SK-N-MC (cell line): ENCODE results near the gene AMER3.

Experiments used
- DNase-seq: peaks from one replicate; pipeline ENCODE4 v3.0.0-alpha.2; 2011; ENCODE audit warnings: low read depth, low spot score
- H3K27ac ChIP-seq: fragments of 200-600 bp; sonication (generic); 2 replicates; pipeline ENCODE4 v1.5.1; 2016; ENCODE audit warnings: mixed run types
- H3K36me3 ChIP-seq: fragments of 200-600 bp; sonication (generic); 2 replicates; pipeline ENCODE4 v1.6.1; 2017; ENCODE audit warnings: antibody characterized with exemption, low read length, mixed read lengths; ENCODE audit not compliant: insufficient read depth
- H3K4me3 ChIP-seq: fragments of 200-600 bp; sonication (generic); 2 replicates; pipeline ENCODE4 v1.5.1; 2016
- H3K9ac ChIP-seq: fragments of 200-600 bp; sonication (generic); 2 replicates; pipeline ENCODE4 v1.8.0; 2017; ENCODE audit warnings: mixed run types, mixed read lengths; ENCODE audit not compliant: insufficient read length
- H3K9me3 ChIP-seq: fragments of 200-600 bp; sonication (generic); 2 replicates; pipeline ENCODE4 v1.6.1; 2017; ENCODE audit warnings: low read depth, mild to moderate bottlenecking, antibody characterized with exemption, low read length, moderate library complexity, mixed read lengths
- EZH2 ChIP-seq: fragments of 200-600 bp; sonication (generic); IDR thresholded peaks from one replicate; pipeline ENCODE4 v1.6.1; 2017; ENCODE audit warnings: antibody characterized with exemption
- FOXP2 ChIP-seq: optimal IDR thresholded peaks from 2 replicates; pipeline ENCODE3; 2011; ENCODE audit warnings: mild to moderate bottlenecking, moderate library complexity; ENCODE audit not compliant: insufficient read depth; ENCODE audit errors: extremely low read length, control extremely low read depth
- POLR2AphosphoS5 ChIP-seq: IDR thresholded peaks from 2 replicates; pipeline ENCODE4 v1.6.1; 2012; ENCODE audit warnings: mild to moderate bottlenecking, low read depth, low read length, borderline replicate concordance

AMER3 gene

GRCh38 chr2:130805613-130806012, 50.3 kb downstream of the AMER3 start:
- TF ChIP-seq EZH2 (no peak), FOXP2 (no peak), POLR2AphosphoS5 (no peak)
- no peak overlapping the region for H3K4me3 ChIP-seq
- DNase-seq, result no peak
- H3K9ac ChIP-seq, result no peak overlapping the region
- no peaks in the 10 kb centered on the region for H3K9me3 ChIP-seq
- no peak overlapping the region for H3K27ac ChIP-seq
- H3K36me3 ChIP-seq, result no peaks in the 10 kb centered on the region

- TF ChIP-seq EZH2, result no peak
- TF ChIP-seq FOXP2, result no peak
- TF ChIP-seq POLR2AphosphoS5, result no peak
- Histone ChIP-seq H3K36me3 (no peaks in the 10 kb centered on the region), H3K9me3 (no peaks in the 10 kb centered on the region), H3K4me3 (no peak overlapping the region), H3K27ac (no peak overlapping the region), H3K9ac (no peak overlapping the region)
- no peak for DNase-seq
Measured at GRCh38 chr2:130806370-130806769, 51.0 kb downstream of the AMER3 start.

GRCh38 chr2:130807659-130808385, 52.5 kb downstream of the AMER3 start:
- Histone ChIP-seq H3K9me3 (no peaks in the 10 kb centered on the region), H3K36me3 (no peaks in the 10 kb centered on the region), H3K4me3 (no peak overlapping the region), H3K9ac (no peak overlapping the region), H3K27ac (no peak overlapping the region)
- DNase-seq, result no peak
- TF ChIP-seq EZH2, result no peak
- no peak for TF ChIP-seq POLR2AphosphoS5
- no peak for TF ChIP-seq FOXP2

DNA sequence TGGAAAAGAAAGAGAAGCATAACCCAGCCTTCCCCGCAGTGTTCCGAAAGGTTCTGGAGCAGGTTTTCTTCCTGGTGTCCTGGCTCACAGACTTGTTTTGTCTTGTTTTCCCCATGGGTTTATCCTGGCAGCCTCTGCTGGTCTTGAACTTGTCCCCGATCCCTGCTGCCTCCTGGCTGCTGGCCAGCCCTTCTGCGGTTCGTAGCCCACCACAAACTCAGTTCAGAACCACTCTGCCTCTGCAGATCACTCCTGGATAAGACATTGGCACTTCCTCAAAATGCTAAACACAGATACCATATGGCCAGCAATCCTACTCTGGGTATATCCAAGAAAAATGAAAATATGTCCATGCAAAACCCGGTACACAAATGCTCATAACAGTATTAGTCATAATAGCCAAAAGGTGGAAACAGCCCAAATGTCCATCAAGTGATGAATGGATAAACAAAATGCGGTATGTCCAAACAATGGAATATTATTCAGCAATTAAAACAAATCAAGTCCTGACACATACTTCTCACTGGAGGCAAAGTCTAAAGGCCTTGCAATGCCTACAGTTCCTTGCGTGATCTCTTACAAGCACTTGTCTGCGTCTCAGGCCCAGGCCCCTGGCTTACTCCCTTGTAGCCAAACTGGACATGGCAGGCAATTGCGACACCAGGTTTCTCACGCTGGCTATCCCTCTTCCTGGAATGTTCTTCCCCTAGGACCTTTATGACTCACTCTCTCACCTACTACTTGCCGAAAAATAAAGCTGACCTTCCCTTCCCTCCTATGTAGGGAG, 53.3 kb downstream of the AMER3 start:
- H3K9me3 ChIP-seq, result no peaks in the 10 kb centered on the region
- H3K4me3 ChIP-seq, result no peak overlapping the region
- TF ChIP-seq FOXP2 (no peak), POLR2AphosphoS5 (no peak), EZH2 (no peak)
- H3K9ac ChIP-seq, result no peak overlapping the region
- DNase-seq, result no peak
- no peaks in the 10 kb centered on the region for H3K36me3 ChIP-seq
- no peak overlapping the region for H3K27ac ChIP-seq

GRCh38 chr2:130810490-130810889, 55.1 kb downstream of the AMER3 start:
- DNase-seq, result no peak
- TF ChIP-seq POLR2AphosphoS5 (no peak), EZH2 (no peak), FOXP2 (no peak)
- H3K4me3 ChIP-seq, result no peak overlapping the region
- H3K27ac ChIP-seq, result no peak overlapping the region
- no peaks in the 10 kb centered on the region for H3K9me3 ChIP-seq
- H3K9ac ChIP-seq, result no peak overlapping the region
- H3K36me3 ChIP-seq, result no peaks in the 10 kb centered on the region

- Histone ChIP-seq H3K36me3 (no peaks in the 10 kb centered on the region), H3K9ac (no peak overlapping the region), H3K9me3 (no peaks in the 10 kb centered on the region), H3K27ac (no peak overlapping the region), H3K4me3 (no peak overlapping the region)
- no peak for TF ChIP-seq POLR2AphosphoS5
- no peak for TF ChIP-seq EZH2
- no peak for TF ChIP-seq FOXP2
- DNase-seq, result no peak
Measured at GRCh38 chr2:130813722-130814121, 58.4 kb downstream of the AMER3 start.

DNA sequence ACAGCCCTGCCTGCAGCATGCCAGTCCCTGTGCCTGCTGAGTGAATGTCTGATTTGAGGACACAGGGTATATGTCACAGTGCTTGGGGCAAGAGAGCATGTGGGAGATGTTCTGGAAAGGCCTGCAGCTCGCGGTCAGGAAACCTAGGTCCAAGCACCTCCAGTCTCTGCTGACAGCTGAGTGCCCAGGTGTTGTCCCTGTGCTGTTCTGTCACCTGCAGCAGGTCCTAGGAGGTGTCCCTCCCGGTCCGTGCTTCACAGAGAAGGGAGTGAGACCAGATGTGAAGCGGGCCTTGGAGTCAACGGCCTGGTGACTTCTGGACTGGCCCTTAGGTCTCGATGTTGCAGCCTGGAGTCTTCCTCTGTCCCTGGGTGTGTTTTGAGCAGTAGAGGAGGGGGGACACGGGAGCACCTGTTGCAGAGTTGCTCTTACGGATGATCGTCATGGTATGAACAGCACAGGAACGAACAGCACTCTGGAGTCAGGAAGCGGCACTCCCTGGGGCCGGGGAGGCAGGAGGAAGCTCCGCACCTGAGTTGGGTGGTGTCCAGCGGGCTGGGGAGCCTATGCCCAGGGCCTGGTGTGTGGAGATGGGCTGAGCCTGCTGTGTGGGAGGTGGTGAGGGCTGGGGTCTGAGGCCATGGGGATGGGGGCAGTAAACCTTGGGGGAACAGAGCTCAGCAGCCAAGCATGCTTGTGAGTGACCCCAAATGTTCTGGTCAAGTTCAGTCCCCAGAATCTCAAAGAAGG, 59.8 kb downstream of the AMER3 start:
- Histone ChIP-seq H3K9me3 (no peaks in the 10 kb centered on the region), H3K9ac (no peak overlapping the region), H3K4me3 (no peak overlapping the region), H3K27ac (no peak overlapping the region), H3K36me3 (no peaks in the 10 kb centered on the region)
- no peak for TF ChIP-seq EZH2
- no peak for TF ChIP-seq FOXP2
- no peak for TF ChIP-seq POLR2AphosphoS5
- DNase-seq, result no peak
